ENCODE measurements around the gene TMEM183A. TPM values are rescaled to one million over a fixed set of nuclear protein-coding genes. Genes with fewer than 3 reads are reported as not detected.
"Not testable (repeated sequence)": the region's sequence is repeated elsewhere in the genome, so short reads cannot be mapped to it uniquely, and the experiment has no call there.

The TMEM183A gene
- total RNA-seq, 1 donor from 2014 or later: 81.9 TPM

- Histone ChIP-seq H3K27me3 (ENCODE audit: control insufficient read depth, insufficient read depth, low read length) (no peaks in the 10 kb centered on the region), H3K4me3 (ENCODE audit: low read depth, low read length) (no peak overlapping the region), H3K36me3 (ENCODE audit: control insufficient read depth, insufficient read depth, low read length) (no peaks in the 10 kb centered on the region)
- TF ChIP-seq CTCF (IDR thresholded peaks at IDR 0.05; ENCODE audit: insufficient read depth, low read length, poor library complexity, severe bottlenecking): no peak
- no peak for DNase-seq (ENCODE audit: low read depth)
Measured at GRCh38 chr1:202994756-202995155, 12.4 kb upstream of the TMEM183A start.

- peak; percentile 76 for TF ChIP-seq CTCF (IDR thresholded peaks at IDR 0.05; ENCODE audit: insufficient read depth, low read length, poor library complexity, severe bottlenecking)
- H3K36me3 ChIP-seq (ENCODE audit: control insufficient read depth, insufficient read depth, low read length): no peaks in the 10 kb centered on the region
- DNase-seq (ENCODE audit: low read depth): no peak
- no peaks in the 10 kb centered on the region for H3K27me3 ChIP-seq (ENCODE audit: control insufficient read depth, insufficient read depth, low read length)
- H3K4me3 ChIP-seq (ENCODE audit: low read depth, low read length): no peak overlapping the region
Measured at GRCh38 chr1:202998836-202999750, 8.1 kb upstream of the TMEM183A start.

GRCh38 chr1:203000217-203000944, 6.8 kb upstream of the TMEM183A start:
- no peaks in the 10 kb centered on the region for H3K36me3 ChIP-seq (ENCODE audit: control insufficient read depth, insufficient read depth, low read length)
- no peaks in the 10 kb centered on the region for H3K27me3 ChIP-seq (ENCODE audit: control insufficient read depth, insufficient read depth, low read length)
- no peak for TF ChIP-seq CTCF (IDR thresholded peaks at IDR 0.05; ENCODE audit: insufficient read depth, low read length, poor library complexity, severe bottlenecking)
- DNase-seq (ENCODE audit: low read depth): no peak
- no peak overlapping the region for H3K4me3 ChIP-seq (ENCODE audit: low read depth, low read length)

GRCh38 chr1:203001986-203002385, 5.2 kb upstream of the TMEM183A start:
- TF ChIP-seq CTCF (IDR thresholded peaks at IDR 0.05; ENCODE audit: insufficient read depth, low read length, poor library complexity, severe bottlenecking): no peak
- no peak for DNase-seq (ENCODE audit: low read depth)

GRCh38 chr1:203002951-203003350, 4.2 kb upstream of the TMEM183A start:
- no peak for DNase-seq (ENCODE audit: low read depth)
- Histone ChIP-seq H3K4me3 (ENCODE audit: low read depth, low read length) (no peak overlapping the region), H3K27me3 (ENCODE audit: control insufficient read depth, insufficient read depth, low read length) (no peaks in the 10 kb centered on the region), H3K36me3 (ENCODE audit: control insufficient read depth, insufficient read depth, low read length) (no peaks in the 10 kb centered on the region)
- no peak for TF ChIP-seq CTCF (IDR thresholded peaks at IDR 0.05; ENCODE audit: insufficient read depth, low read length, poor library complexity, severe bottlenecking)

More at GRCh38 chr1:203001986-203002385, 5.2 kb upstream of the TMEM183A start:
- no peak overlapping the region for H3K4me3 ChIP-seq (ENCODE audit: low read depth, low read length)
- no peaks in the 10 kb centered on the region for H3K36me3 ChIP-seq (ENCODE audit: control insufficient read depth, insufficient read depth, low read length)
- no peaks in the 10 kb centered on the region for H3K27me3 ChIP-seq (ENCODE audit: control insufficient read depth, insufficient read depth, low read length)

GRCh38 chr1:203005395-203006142, 1.6 kb upstream of the TMEM183A start:
- H3K36me3 ChIP-seq (ENCODE audit: control insufficient read depth, insufficient read depth, low read length); DNase-seq (ENCODE audit: low read depth); H3K4me3 ChIP-seq (ENCODE audit: low read depth, low read length); H3K27me3 ChIP-seq (ENCODE audit: control insufficient read depth, insufficient read depth, low read length): not testable (repeated sequence)

All from kidney epithelial cell (primary cell).